HepG2 (cell line): Measurements from ENCODE around the gene OGFOD3. TPM values are rescaled to one million over a fixed set of nuclear protein-coding genes. Genes with fewer than 3 reads are reported as not detected.
A peak's percentile ranks its signal among the peaks of the same experiment; 100 is the strongest.

Experiments used
- ADNP ChIP-seq: sonication (generic); formaldehyde crosslinking; IDR thresholded peaks from 2 replicates; pipeline ENCODE4 v1.4.0; 2020; ENCODE audit warnings: missing genetic modification reagents
- ATF7-NPFF ChIP-seq: sonication (generic); formaldehyde crosslinking; IDR thresholded peaks from 2 replicates; pipeline ENCODE4 v1.8.1; 2023; ENCODE audit warnings: mild to moderate bottlenecking, low read depth, missing genetic modification reagents, moderate library complexity
- CREB1 ChIP-seq, 2 experiments: fragments of 450-650 bp in 1 of 2; IDR thresholded peaks; 2 replicates each; pipeline ENCODE4 v1.6.1; 2016 to 2017; ENCODE audit warnings: control low read depth in 1 of 2, mild to moderate bottlenecking in 1 of 2, missing compliant biosample characterization in 1 of 2, missing genetic modification characterization in 1 of 2
- ERF ChIP-seq: IDR thresholded peaks from 2 replicates; pipeline ENCODE4 v1.6.1; 2018; ENCODE audit warnings: missing biosample characterization, missing genetic modification reagents
- HDAC1 ChIP-seq: sonication (generic); formaldehyde crosslinking; IDR thresholded peaks from 2 replicates; pipeline ENCODE4 v1.5.1; 2020; ENCODE audit warnings: mild to moderate bottlenecking, missing genetic modification reagents
- KLF12 ChIP-seq: sonication (generic); formaldehyde crosslinking; IDR thresholded peaks from 2 replicates; pipeline ENCODE4 v1.4.0; 2020; ENCODE audit warnings: missing genetic modification reagents, borderline replicate concordance
- SAFB2 ChIP-seq: sonication (generic); formaldehyde crosslinking; IDR thresholded peaks from 2 replicates; pipeline ENCODE4 v1.5.1; 2020; ENCODE audit warnings: missing genetic modification reagents, low read depth, mild to moderate bottlenecking, borderline replicate concordance
- SP4 ChIP-seq: sonication (generic); formaldehyde crosslinking; IDR thresholded peaks from 2 replicates; pipeline ENCODE4 v1.8.1; 2023; ENCODE audit warnings: mild to moderate bottlenecking, missing genetic modification reagents
- TAF15 ChIP-seq: fragments of 200-400 bp; formaldehyde crosslinking; IDR thresholded peaks from one replicate; pipeline ENCODE4 v1.6.1; 2018; ENCODE audit warnings: mild to moderate bottlenecking, low read depth, low read length; ENCODE audit not compliant: poor library complexity, severe bottlenecking
- ZNF225 ChIP-seq: sonication (generic); formaldehyde crosslinking; IDR thresholded peaks from 2 replicates; pipeline ENCODE4 v1.4.0; 2020; ENCODE audit warnings: mild to moderate bottlenecking, missing genetic modification reagents
- ZNF546 ChIP-seq: sonication (generic); formaldehyde crosslinking; conservative IDR thresholded peaks from 2 replicates; pipeline ENCODE4 v1.8.1; 2023; ENCODE audit warnings: mild to moderate bottlenecking, missing genetic modification reagents
- ZNF598 ChIP-seq: sonication (generic); formaldehyde crosslinking; IDR thresholded peaks from 2 replicates; pipeline ENCODE4 v1.5.1; 2020; ENCODE audit warnings: mild to moderate bottlenecking, missing genetic modification reagents, borderline replicate concordance
- ZNF607 ChIP-seq: sonication (generic); formaldehyde crosslinking; IDR thresholded peaks from 2 replicates; pipeline ENCODE4 v1.5.1; 2020; ENCODE audit warnings: missing genetic modification reagents, mild to moderate bottlenecking, borderline replicate concordance
- ZNF747 ChIP-seq: sonication (generic); formaldehyde crosslinking; IDR thresholded peaks from 2 replicates; pipeline ENCODE4 v1.8.1; 2023; ENCODE audit warnings: missing genetic modification reagents, mild to moderate bottlenecking, borderline replicate concordance
- ZNF841 ChIP-seq: sonication (generic); formaldehyde crosslinking; IDR thresholded peaks from 2 replicates; pipeline ENCODE4 v1.8.1; 2023; ENCODE audit warnings: missing genetic modification reagents, borderline replicate concordance
- ZNF850 ChIP-seq: sonication (generic); formaldehyde crosslinking; conservative IDR thresholded peaks from 2 replicates; pipeline ENCODE4 v1.9.0; 2021; ENCODE audit warnings: mild to moderate bottlenecking, missing genetic modification reagents
- ZSCAN9 ChIP-seq: IDR thresholded peaks from 2 replicates; pipeline ENCODE4 v1.6.1; 2016; ENCODE audit warnings: borderline replicate concordance
- polyA plus RNA-seq, 8 experiments: library from polyadenylated mRNA; depleted of rRNA in 3 of 8; stranded (reverse) in 7 of 8; unstranded in 1 of 8; fragments of >200 nt; fragmentation: Illumina TruSeq in 4 of 8; extraction: Trizol in 4 of 8; gene quantifications; 2 replicates each; pipeline versions ENCODE4 v1.2.1 to v1.2.3, GENCODE V29; 2011 to 2016; ENCODE audit warnings: low read depth in 4 of 8, missing spikeins in 1 of 8, mixed read lengths in 1 of 8; ENCODE audit not compliant: insufficient read depth in 1 of 8
- total RNA-seq, 5 experiments: library from RNA; depleted of rRNA; stranded (reverse); fragments of >200 nt; fragmentation: Illumina TruSeq; extraction: Trizol; gene quantifications; 2 replicates each; pipeline ENCODE4 v1.2.3, GENCODE V29; 2016; ENCODE audit warnings: low read depth in 1 of 5
- TF ChIP-seq, protein P1 (sequence below): sonication (generic); formaldehyde crosslinking; IDR thresholded peaks from 2 replicates; pipeline ENCODE4 v1.8.1; 2023; ENCODE audit warnings: mild to moderate bottlenecking, missing genetic modification reagents, borderline replicate concordance
- TF ChIP-seq, protein P2 (sequence below): sonication (generic); formaldehyde crosslinking; IDR thresholded peaks from 2 replicates; pipeline ENCODE4 v1.5.1; 2020; ENCODE audit warnings: mild to moderate bottlenecking, missing genetic modification reagents, moderate library complexity
- TF ChIP-seq, protein P3 (sequence below): sonication (generic); formaldehyde crosslinking; IDR thresholded peaks from 2 replicates; pipeline ENCODE4 v1.5.0; 2020; ENCODE audit warnings: missing genetic modification reagents
- TF ChIP-seq, protein P4 (sequence below): sonication (generic); formaldehyde crosslinking; IDR thresholded peaks from 2 replicates; pipeline ENCODE4 v1.5.0; 2020; ENCODE audit warnings: missing genetic modification reagents, mild to moderate bottlenecking, borderline replicate concordance
- TF ChIP-seq, protein P5 (sequence below): IDR thresholded peaks from 2 replicates; pipeline ENCODE4 v1.6.1; 2016; ENCODE audit warnings: low read depth
- TF ChIP-seq, protein P6 (sequence below): sonication (generic); formaldehyde crosslinking; IDR thresholded peaks from 2 replicates; pipeline ENCODE4 v1.5.1; 2020; ENCODE audit warnings: mild to moderate bottlenecking, missing genetic modification reagents, borderline replicate concordance

OGFOD3 gene
- total and polyA plus RNA-seq, 2 of the 13 experiments (the other 11 are each of a cell fraction or from before 2014, with no cell fraction given): 40.0 to 42.1 TPM

DNA sequence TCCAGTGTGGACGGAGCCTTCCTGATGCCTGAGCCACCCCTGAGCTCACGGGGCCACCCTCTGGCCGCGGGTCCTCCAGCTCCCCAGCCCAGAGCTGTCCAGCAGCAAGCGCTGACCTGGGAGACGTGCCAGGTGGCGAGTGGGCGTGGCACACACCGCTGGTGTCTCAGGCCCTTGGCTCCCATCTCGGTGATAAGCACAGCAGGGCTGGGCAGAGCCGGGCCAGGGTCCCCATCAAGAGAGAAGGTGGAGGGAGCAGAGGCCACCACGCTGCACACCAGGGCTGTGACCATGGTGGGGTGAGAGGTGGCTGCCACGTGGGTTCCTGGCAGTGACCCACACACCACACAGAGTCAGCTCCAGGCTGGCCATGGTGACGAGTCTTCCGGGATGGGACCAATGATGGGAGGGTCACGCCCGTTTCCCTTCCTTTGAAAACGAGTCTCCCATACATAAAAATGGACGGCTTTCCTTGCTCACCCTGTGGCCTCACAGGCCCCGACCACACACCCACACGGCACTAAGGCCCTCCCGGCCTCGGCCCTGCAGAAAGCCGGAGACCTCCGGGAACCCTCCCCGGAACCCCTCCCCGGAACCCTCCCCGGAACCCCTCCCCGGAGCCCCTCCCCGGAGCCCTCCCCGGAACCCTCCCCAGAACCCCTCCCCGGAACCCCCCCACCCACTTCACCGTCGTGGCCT is 30.0 kb downstream of the OGFOD3 start (continued):
- TF ChIP-seq ZNF607 (CRISPR knock-in tag) (no peak), SP4 (peak; percentile 74), ZNF841 (CRISPR knock-in tag) (no peak), TAF15 (no peak), ATF7-NPFF (0 out of 2 replicates have a peak, but pooled peaks have one; percentile 29), CREB1 (IDR thresholded peaks at IDR 0.05) (0 out of 2 replicates have a peak, but pooled peaks have one; percentile 16), CREB1 (CRISPR knock-in tag; IDR thresholded peaks at IDR 0.05) (no peak), HDAC1 (CRISPR knock-in tag) (peak; percentile 63), ZNF747 (CRISPR knock-in tag) (no peak), KLF12 (CRISPR knock-in tag) (peak; percentile 89), SAFB2 (CRISPR knock-in tag) (peak; percentile 29; the same call in 1 of the 2 replicates), ERF (CRISPR knock-in tag) (peak; percentile 72), ZNF850 (no peak), ZSCAN9 (CRISPR knock-in tag) (peak; percentile 65; the same call in 1 of the 2 replicates), ZNF598 (CRISPR knock-in tag) (0 out of 2 replicates have a peak, but pooled peaks have one; percentile 22), ZNF546 (CRISPR knock-in tag) (no peak), ADNP (CRISPR knock-in tag) (no peak), ZNF225 (CRISPR knock-in tag) (peak; percentile 65; the same call in 1 of the 2 replicates)
- TF ChIP-seq, protein P1, sequence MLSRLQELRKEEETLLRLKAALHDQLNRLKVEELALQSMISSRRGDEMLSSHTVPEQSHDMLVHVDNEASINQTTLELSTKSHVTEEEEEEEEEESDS (CRISPR knock-in tag): no peak
- TF ChIP-seq, protein P2, sequence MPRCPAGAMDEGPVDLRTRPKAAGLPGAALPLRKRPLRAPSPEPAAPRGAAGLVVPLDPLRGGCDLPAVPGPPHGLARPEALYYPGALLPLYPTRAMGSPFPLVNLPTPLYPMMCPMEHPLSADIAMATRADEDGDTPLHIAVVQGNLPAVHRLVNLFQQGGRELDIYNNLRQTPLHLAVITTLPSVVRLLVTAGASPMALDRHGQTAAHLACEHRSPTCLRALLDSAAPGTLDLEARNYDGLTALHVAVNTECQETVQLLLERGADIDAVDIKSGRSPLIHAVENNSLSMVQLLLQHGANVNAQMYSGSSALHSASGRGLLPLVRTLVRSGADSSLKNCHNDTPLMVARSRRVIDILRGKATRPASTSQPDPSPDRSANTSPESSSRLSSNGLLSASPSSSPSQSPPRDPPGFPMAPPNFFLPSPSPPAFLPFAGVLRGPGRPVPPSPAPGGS (CRISPR knock-in tag): peak; percentile 33; the same call in 1 of the 2 replicates
- TF ChIP-seq, protein P3, sequence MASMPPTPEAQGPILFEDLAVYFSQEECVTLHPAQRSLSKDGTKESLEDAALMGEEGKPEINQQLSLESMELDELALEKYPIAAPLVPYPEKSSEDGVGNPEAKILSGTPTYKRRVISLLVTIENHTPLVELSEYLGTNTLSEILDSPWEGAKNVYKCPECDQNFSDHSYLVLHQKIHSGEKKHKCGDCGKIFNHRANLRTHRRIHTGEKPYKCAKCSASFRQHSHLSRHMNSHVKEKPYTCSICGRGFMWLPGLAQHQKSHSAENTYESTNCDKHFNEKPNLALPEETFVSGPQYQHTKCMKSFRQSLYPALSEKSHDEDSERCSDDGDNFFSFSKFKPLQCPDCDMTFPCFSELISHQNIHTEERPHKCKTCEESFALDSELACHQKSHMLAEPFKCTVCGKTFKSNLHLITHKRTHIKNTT (CRISPR knock-in tag): no peak
- TF ChIP-seq, protein P4, sequence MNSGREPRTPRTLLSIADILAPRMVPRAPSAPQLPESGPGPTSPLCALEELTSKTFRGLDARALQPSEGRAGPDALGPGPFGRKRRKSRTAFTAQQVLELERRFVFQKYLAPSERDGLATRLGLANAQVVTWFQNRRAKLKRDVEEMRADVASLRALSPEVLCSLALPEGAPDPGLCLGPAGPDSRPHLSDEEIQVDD (CRISPR knock-in tag): no peak
- TF ChIP-seq, protein P5, sequence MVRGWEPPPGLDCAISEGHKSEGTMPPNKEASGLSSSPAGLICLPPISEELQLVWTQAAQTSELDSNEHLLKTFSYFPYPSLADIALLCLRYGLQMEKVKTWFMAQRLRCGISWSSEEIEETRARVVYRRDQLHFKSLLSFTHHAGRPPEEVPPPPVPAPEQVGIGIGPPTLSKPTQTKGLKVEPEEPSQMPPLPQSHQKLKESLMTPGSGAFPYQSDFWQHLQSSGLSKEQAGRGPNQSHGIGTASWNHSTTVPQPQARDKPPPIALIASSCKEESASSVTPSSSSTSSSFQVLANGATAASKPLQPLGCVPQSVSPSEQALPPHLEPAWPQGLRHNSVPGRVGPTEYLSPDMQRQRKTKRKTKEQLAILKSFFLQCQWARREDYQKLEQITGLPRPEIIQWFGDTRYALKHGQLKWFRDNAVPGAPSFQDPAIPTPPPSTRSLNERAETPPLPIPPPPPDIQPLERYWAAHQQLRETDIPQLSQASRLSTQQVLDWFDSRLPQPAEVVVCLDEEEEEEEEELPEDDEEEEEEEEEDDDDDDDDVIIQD (CRISPR knock-in tag): 0 out of 2 replicates have a peak, but pooled peaks have one; percentile 20
- TF ChIP-seq, protein P6, sequence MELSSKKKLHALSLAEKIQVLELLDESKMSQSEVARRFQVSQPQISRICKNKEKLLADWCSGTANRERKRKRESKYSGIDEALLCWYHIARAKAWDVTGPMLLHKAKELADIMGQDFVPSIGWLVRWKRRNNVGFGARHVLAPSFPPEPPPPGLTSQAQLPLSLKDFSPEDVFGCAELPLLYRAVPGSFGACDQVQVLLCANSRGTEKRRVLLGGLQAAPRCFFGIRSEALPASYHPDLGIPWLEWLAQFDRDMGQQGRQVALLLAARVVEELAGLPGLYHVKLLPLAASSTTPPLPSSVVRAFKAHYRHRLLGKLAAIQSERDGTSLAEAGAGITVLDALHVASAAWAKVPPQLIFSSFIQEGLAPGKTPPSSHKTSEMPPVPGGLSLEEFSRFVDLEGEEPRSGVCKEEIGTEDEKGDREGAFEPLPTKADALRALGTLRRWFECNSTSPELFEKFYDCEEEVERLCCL (CRISPR knock-in tag): 0 out of 2 replicates have a peak, but pooled peaks have one; percentile 60
